Suppressor macrophage treated with lipopolysaccharide for 4 hours (primary cell): ENCODE data around the gene HYI.
"Not testable (repeated sequence)": the region's sequence is repeated elsewhere in the genome, so short reads cannot be mapped to it uniquely, and the experiment has no call there.

Experiments used
- DNase-seq: peaks from one replicate; pipeline ENCODE4 v3.0.0-alpha.2; 2020

HYI gene

GRCh38 chr1:43464681-43465504, 11.2 kb upstream of the HYI start:
- no peak for DNase-seq

- no peak for DNase-seq
Observed at GRCh38 chr1:43463479-43463878, 9.7 kb upstream of the HYI start.

GRCh38 chr1:43460988-43461693, 7.4 kb upstream of the HYI start:
- DNase-seq = peak; percentile 50

- not testable (repeated sequence) for DNase-seq
Observed at GRCh38 chr1:43458379-43458778, 4.6 kb upstream of the HYI start.

GRCh38 chr1:43455213-43455889, 1.6 kb upstream of the HYI start:
- no peak for DNase-seq

- peak; percentile 55 for DNase-seq
Observed at GRCh38 chr1:43454270-43455011, 710 bp upstream of the HYI start.

- no peak for DNase-seq
Observed at GRCh38 chr1:43452789-43453441, 816 bp downstream of the HYI start.

GRCh38 chr1:43451701-43452532, 1.8 kb downstream of the HYI start:
- DNase-seq = no peak

GRCh38 chr1:43451157-43451591, 2.6 kb downstream of the HYI start:
- no peak for DNase-seq

GRCh38 chr1:43450251-43450941, 3.3 kb downstream of the HYI start:
- no peak for DNase-seq

GRCh38 chr1:43449708-43450069, 4.0 kb downstream of the HYI start:
- DNase-seq = no peak

GRCh38 chr1:43448955-43449707, 4.6 kb downstream of the HYI start:
- no peak for DNase-seq

GRCh38 chr1:43447891-43448708, 5.6 kb downstream of the HYI start:
- DNase-seq = no peak

GRCh38 chr1:43446881-43447835, 6.6 kb downstream of the HYI start:
- no peak for DNase-seq

- no peak for DNase-seq
Observed at GRCh38 chr1:43446388-43446740, 7.4 kb downstream of the HYI start.

- no peak for DNase-seq
Observed at GRCh38 chr1:43445606-43446387, 7.9 kb downstream of the HYI start.

- DNase-seq = no peak
Observed at GRCh38 chr1:43444836-43445235, 8.9 kb downstream of the HYI start.
